IPS-18c (cell line): ENCODE results near the gene TMEM185A.
"Not testable (repeated sequence)": the region's sequence is repeated elsewhere in the genome, so short reads cannot be mapped to it uniquely, and the experiment has no call there.

Experiments
- H3K4me3 ChIP-seq: 2 replicates; pipeline ENCODE4 v1.7.0; 2013; ENCODE audit warnings: low read depth, mild to moderate bottlenecking, low read length, moderate library complexity; ENCODE audit not compliant: insufficient read depth
- H3K9me3 ChIP-seq: one replicate; pipeline ENCODE4 v1.6.1; 2013; ENCODE audit warnings: mild to moderate bottlenecking, low read length, moderate library complexity; ENCODE audit not compliant: control insufficient read depth, insufficient read depth

Gene TMEM185A

DNA sequence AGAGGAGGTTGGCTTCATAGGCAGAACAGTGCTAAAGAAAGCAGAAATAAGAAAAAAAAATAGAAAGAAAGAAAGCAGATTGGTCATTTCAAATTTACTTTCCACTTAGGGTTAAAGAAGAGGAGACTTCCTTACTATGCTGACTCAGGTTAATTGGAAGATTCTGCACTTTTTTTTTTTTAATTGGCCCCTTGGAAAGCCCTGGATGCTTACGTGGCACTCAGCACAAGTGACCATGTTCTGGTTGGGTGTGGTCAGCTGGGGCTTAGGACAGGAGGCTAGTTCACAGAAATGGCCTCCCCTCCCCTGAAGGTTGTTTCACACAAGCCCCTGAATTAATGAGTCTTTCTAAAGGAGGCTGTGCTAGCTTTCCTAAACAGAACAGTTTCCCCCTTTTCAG is 58.8 kb downstream of the TMEM185A start:
- Histone ChIP-seq H3K4me3 (no peak overlapping the region), H3K9me3 (peaks cover 2% of the 10 kb centered on the region)

DNA sequence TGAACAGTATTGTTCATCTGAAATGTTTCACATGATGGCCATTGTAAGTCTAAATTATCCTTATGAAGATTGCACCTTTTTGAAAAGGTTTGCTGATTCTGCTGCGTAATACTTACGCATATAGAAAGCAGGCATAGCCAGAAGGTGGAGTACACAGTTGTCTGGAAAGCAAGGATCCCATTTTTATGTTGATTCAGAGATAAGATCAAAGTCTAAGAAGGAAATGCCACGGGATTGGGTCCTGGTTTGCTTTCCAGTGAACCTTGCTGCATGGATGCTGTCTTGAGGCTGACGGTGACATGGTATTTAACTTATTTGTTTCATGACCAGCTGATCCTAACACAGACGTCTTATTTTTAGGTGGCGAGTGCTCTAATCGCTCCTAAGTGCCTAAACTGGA is 59.8 kb downstream of the TMEM185A start:
- Histone ChIP-seq H3K9me3 (peaks cover 4% of the 10 kb centered on the region), H3K4me3 (no peak overlapping the region)

DNA sequence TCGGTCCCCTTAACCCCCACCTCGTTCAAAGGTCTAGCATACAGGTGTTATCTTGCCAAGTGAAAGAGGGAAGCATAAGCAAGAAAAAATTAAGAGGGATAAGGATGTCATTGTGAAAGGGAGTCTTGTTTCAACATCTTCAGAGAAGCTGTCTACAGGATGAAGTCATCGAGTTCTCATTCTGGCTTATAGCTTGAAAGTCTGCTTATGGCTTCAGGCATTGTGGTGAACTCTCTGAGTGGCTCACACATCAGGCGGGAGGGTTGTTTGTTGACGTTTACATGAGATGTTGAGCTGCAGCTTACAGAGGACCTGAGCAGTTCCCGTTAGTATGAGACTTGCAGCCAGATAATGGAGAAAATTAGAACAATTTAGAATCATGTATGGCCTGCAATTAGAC is 60.9 kb downstream of the TMEM185A start:
- H3K4me3 ChIP-seq = no peak overlapping the region
- H3K9me3 ChIP-seq = peaks cover 5% of the 10 kb centered on the region

DNA sequence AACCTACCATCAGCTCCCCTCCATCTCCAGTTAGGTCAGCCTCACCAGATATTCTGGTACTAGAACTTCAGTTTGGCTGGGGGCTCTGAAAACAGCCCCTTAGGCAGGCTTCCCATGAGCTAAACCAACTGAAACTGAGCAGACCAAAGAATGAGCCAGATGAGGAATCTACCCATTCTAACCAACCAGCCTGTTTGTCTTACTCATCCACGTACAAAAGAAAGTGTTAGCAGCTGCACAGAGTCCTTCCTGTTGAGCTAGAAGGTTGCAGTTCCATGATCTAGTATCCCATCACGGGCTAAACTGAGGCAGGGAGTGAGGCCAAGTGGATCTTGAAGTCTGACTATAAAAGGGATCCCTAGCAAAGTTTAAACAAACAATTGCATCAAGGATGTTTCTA is 61.8 kb downstream of the TMEM185A start:
- H3K4me3 ChIP-seq = no peak overlapping the region
- peaks cover 5% of the 10 kb centered on the region for H3K9me3 ChIP-seq

DNA sequence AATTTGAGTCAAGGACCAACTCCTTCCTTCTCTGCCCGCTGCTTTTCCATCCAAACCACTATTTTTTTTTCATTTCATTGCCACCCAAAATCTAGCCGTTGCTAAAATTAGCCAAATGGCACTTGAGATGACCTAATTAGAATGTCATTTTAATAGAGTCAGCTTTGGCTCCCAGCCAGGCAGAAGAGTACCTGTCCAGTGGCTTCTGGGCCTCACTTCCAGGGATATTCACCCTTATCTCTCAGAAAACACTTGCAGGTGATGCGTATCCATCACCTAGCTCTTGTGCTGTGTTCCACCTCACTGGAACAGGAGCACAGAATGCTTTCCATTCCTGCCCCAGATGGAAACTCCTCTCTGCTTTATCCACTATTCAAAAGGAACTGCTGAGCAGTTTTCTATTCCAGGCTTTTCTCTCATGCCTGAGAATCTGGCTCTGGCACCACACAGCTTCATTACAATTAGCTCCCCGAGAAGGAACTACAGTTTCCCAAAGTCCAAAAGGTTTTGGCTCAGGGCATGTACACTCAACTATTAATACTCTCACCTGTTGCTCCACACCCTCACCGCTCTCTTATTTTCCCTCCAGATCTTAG is 62.8 kb downstream of the TMEM185A start:
- Histone ChIP-seq H3K4me3 (no peak overlapping the region), H3K9me3 (peaks cover 5% of the 10 kb centered on the region)

DNA sequence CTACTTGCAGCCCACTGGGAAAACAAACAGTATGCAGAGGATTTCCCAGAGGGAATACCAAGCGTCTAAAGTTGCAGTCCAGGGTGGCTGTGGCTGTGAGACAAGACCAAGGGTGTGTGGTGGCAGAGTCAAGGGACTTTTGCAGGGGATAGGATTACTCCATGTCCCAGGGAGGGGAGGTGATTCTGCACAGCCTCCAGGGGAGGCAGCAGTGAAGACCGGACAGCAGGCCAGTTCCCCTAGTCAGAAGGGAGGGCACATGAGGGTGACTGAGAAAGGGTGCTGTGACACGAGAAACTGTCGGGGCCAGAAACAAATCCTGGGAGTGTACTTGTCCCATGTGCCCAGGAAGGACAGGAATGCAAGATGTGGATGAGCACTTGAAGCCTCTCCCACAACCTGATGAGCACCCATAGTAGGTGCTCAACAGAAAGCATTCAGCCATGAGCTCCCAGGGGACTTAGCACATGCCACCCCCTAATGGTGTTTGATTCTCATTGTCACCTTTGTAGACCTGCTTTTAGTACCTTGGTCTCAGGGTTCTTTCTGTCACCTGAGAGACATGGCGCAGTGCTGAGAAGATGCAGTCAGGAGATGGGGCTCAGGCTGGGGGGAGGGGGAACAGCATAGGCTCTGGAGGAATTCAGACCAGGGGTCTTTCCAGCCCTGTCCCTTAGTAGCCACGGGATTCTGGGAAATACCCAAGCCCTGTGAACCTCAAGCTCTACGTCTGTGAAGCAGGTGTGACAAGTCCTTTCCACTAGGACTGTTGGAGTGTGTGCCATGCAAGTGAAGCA is 63.8 kb downstream of the TMEM185A start:
- Histone ChIP-seq H3K9me3 (peaks cover 5% of the 10 kb centered on the region), H3K4me3 (no peak overlapping the region)

DNA sequence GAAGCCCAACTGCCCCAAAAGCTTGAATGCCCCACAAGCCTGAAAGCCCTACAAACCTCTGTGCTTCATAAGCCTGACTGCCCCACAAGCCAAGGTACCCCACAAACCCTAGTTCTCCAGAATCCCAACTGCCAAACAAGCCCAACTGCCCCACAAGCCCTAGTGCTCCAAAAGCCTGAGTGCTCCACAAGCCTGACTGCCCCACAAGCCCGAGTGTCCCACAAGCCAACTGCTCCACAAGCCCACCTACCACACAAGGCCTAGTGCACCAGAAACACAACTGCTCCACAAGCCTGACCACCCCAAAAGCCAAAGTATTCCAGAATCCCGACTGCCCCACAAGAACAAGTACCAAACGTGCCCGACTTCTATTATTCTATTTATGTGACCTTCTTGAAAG is 68.2 kb downstream of the TMEM185A start:
- H3K4me3 ChIP-seq = no peak overlapping the region
- peaks cover 5% of the 10 kb centered on the region for H3K9me3 ChIP-seq

DNA sequence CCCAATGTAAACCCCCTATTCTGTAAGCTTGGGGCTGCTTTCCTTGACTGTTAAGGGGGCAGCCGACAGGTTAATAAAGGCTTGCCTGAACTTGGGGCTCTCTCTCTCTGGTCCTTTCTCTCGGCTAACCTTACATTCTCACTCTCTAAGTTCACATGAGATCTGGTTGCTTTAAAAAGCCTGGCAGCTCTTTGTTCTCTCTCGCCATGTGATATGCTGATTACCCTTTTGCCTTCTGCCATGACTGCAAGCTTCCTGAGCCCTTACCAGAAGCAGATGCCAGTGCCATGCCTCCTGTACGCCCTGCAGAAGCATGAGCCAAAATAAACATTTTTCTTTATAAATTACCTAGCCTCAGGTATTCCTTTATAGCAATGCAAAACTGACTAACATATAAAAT is 76.3 kb downstream of the TMEM185A start:
- H3K9me3 ChIP-seq, H3K4me3 ChIP-seq: not testable (repeated sequence)

DNA sequence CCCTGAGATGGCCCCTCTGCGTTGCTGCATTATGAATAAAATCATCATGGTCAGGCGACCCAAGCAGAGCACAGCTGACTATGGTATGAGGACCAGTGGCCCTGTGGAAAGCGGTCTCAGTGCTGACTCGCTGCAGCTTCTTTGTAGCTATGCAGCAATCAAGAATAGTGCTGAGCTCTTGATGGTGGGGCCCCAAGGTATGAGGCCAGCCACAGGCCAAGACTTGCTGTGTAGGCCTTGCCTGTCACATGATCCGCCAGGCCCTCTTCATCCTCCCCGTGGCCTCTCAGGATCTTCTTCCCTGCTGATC is 79.7 kb downstream of the TMEM185A start:
- H3K4me3 ChIP-seq, H3K9me3 ChIP-seq: not testable (repeated sequence)

DNA sequence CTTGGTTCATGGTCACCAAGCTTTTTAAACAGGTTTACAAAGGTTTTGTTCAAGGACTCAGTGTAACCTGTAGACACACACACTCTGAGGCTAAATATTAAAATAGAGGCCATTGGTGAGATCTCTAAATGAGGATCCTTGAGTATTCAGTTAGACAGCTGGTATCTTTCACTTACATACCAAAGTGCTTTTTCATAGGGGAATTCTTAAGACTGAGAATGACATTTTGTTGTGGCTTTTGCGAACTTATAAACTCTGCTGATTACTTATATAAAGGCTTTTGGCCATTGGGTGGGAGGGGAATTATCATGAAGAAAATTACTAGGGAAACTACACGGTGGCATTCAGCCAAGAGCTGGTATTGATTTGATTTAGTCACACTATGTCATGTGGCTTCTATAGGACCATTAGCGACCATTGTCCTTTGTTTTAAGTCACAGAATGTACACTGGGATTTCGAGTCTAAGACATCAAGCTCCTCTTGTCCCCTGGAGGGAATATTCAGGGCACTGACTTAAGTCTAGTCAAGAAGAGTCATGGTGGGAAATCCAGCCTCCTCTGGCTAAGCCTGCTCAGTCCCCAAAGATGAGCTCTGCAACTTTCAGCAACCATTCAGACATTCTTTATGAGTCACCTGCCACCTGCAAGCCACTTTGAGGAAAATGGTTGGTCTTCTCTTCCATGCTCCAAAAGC is 80.2 kb downstream of the TMEM185A start:
- not testable (repeated sequence) for H3K4me3 ChIP-seq, H3K9me3 ChIP-seq

DNA sequence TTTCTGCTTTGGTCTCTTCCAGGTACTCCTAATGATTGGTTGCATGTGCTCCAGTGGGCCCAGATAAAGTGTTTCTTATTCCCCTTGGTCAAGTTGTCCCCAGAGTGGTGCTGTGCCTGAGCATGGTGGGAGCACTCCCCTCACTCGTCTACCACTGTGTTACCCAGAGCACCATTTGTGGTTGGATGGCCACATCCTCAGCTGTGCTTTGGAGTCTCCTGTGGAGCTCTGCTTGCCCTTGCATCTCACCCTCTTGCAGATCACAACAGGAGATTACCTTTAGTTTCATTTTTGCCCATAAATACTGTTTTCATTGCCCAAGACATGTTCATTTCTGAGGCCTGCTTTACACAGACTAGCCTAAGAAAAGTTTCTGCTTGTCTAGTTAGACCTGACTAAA is 81.1 kb downstream of the TMEM185A start:
- H3K9me3 ChIP-seq, H3K4me3 ChIP-seq: not testable (repeated sequence)

DNA sequence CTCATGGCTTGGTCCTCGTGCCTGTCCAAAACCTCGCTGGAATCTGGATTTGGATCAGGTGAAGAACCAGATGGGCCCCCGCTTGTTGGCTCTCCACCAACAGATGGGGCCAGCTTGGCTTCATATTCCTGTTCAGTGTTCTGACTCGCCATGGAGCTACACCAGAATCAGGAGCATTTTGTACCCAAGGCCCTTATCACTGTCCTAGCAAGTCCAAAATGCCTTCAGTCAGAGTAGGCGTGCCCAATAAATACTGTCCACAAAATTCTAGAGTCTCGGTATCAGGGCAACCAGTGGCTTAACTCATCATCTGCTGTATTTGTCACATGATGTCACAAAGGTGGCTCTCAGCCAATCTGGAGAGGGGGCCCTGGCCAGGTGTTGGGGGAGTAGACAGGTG is 81.9 kb downstream of the TMEM185A start, which contains the start of gene HSFX3:
Gene HSFX3, minus strand, starts transcription at position 224 of the 400 bp plus-strand sequence. Its CDS starts 72 bp downstream, at position 152.
- not testable (repeated sequence) for H3K4me3 ChIP-seq, H3K9me3 ChIP-seq

DNA sequence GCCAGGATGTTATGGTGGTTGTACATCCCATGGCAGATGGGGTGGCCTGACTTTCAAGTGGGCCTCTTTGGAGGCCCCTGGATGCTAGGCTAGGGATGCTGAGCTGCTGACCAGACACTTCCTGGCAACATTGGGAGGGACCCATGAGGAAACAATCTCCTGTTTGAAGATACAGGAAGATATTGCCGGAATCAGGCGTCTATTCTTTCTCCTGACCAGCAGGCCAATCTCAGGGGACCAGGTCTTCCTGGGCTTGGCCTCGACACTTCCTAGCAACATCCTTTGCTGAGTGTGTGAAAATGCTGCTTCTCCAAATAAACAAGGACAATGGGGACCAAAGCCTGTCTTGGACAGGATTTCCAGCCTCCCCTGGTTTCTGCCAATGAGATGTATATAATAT is 83.8 kb downstream of the TMEM185A start:
- not testable (repeated sequence) for H3K4me3 ChIP-seq, H3K9me3 ChIP-seq

DNA sequence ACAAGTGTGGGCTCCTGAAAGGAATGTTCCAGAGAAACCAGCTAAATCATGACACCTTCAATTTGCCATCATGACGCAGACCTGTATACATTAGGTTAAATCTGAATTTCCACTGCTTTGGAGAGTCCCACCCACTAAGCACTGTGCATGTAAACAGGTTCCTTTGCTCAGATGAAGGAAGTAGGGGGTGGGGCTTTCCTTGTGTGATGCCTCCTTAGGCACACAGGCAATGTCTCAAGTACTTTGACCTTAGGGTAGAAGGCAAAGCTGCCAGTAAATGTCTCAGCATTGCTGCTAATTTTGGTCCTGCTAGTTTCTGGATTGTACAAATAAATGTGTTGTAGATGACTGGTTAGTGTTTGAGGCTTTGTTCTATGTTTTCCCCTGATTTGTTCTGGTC is 84.6 kb downstream of the TMEM185A start:
- not testable (repeated sequence) for H3K4me3 ChIP-seq, H3K9me3 ChIP-seq
